Keratinocyte (primary cell): Measurements from ENCODE around the gene GAN.

ENCODE experiments used
- EZH2 ChIP-seq: IDR thresholded peaks from one replicate; pipeline ENCODE4 v1.6.1; 2012; ENCODE audit warnings: inconsistent platforms, mild to moderate bottlenecking, low read length, moderate library complexity
- TF ChIP-seq, protein P1 (sequence below), 3 experiments: IDR thresholded peaks in 1 of 3; conservative IDR thresholded peaks in 1 of 3; optimal IDR thresholded peaks in 1 of 3; 2 replicates in 2 of 3; 3 replicates in 1 of 3; pipeline versions ENCODE3 to v1.5.1; 2011; ENCODE audit warnings: low read length in 3 of 3, mild to moderate bottlenecking in 3 of 3, moderate library complexity in 2 of 3, control low read depth in 1 of 3, inconsistent platforms in 1 of 3; ENCODE audit not compliant: insufficient read depth in 2 of 3; ENCODE audit errors: extremely low read depth in 1 of 3

DNA sequence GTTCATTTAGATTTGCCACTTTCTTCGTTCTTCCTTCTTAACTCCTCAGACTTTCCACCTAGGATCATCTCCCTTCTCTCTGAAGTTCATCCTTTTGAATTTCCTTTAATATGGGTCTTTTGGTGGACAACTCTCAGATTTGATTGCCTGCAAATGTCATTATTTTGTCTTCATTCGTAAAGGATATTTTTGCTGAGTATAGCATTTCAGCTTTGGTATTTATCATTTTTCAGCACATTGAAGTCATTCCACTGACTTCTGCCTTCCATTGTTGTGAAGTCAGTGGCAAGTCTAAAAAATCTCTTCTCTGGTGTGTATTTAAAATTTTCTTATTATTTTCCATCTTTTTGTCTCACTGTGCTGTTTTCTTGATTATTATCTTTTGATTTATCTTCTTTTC is 45.4 kb downstream of the GAN start:
- TF ChIP-seq, protein P1, sequence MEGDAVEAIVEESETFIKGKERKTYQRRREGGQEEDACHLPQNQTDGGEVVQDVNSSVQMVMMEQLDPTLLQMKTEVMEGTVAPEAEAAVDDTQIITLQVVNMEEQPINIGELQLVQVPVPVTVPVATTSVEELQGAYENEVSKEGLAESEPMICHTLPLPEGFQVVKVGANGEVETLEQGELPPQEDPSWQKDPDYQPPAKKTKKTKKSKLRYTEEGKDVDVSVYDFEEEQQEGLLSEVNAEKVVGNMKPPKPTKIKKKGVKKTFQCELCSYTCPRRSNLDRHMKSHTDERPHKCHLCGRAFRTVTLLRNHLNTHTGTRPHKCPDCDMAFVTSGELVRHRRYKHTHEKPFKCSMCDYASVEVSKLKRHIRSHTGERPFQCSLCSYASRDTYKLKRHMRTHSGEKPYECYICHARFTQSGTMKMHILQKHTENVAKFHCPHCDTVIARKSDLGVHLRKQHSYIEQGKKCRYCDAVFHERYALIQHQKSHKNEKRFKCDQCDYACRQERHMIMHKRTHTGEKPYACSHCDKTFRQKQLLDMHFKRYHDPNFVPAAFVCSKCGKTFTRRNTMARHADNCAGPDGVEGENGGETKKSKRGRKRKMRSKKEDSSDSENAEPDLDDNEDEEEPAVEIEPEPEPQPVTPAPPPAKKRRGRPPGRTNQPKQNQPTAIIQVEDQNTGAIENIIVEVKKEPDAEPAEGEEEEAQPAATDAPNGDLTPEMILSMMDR (optimal IDR thresholded peaks at IDR 0.05 in 1 of 3, IDR thresholded peaks at IDR 0.05 in 1 of 3, conservative IDR thresholded peaks at IDR 0.05 in 1 of 3; ENCODE audit: extremely low read depth in 1 of 3, insufficient read depth in 2 of 3, low read length in 3 of 3): no peak
- TF ChIP-seq EZH2: no peak
